NCI-H1417 treated with DMSO at 0.1 percent for 48 hours (cell line): ENCODE results near the gene TIMM10.

Experiments
- DNase-seq: peaks from one replicate; lab custom pipeline; 2025; lab: John Stamatoyannopoulos, UW

TIMM10 gene

GRCh38 chr11:57482782-57483561 is 47.6 kb downstream of the TIMM10 start:
- DNase-seq, result no peak

- no peak for DNase-seq
Measured at GRCh38 chr11:57481915-57482781, 48.4 kb downstream of the TIMM10 start.

- no peak for DNase-seq
Measured at GRCh38 chr11:57481315-57481714, 49.2 kb downstream of the TIMM10 start.

GRCh38 chr11:57480409-57481137 is 50.0 kb downstream of the TIMM10 start:
- no peak for DNase-seq

- no peak for DNase-seq
Measured at GRCh38 chr11:57479911-57480310, 50.6 kb downstream of the TIMM10 start.

GRCh38 chr11:57479021-57479663 is 51.4 kb downstream of the TIMM10 start:
- DNase-seq, result no peak
